NCI-H2107 treated with DMSO at 0.1 percent for 48 hours (cell line): ENCODE results near the gene BCL2L15.
A peak's percentile ranks its signal among the peaks of the same experiment; 100 is the strongest.
"Not testable (repeated sequence)": the region's sequence is repeated elsewhere in the genome, so short reads cannot be mapped to it uniquely, and the experiment has no call there.

Experiments
- DNase-seq: peaks from one replicate; lab custom pipeline; 2025; ENCODE audit not compliant: unreplicated experiment; lab: John Stamatoyannopoulos, UW

BCL2L15 gene

GRCh38 chr1:113872219-113872935 lies 15.0 kb downstream of the BCL2L15 start:
- DNase-seq, result no peak

- peak; percentile 69 for DNase-seq
These were observed 15.7 kb downstream of the BCL2L15 start, which contains the start of gene PTPN22 for GRCh38 chr1:113871597-113872113. PTPN22 (minus strand) TSS chr1:113871712.

GRCh38 chr1:113870778-113871177 lies 16.6 kb downstream of the BCL2L15 start:
- no peak for DNase-seq

DNA sequence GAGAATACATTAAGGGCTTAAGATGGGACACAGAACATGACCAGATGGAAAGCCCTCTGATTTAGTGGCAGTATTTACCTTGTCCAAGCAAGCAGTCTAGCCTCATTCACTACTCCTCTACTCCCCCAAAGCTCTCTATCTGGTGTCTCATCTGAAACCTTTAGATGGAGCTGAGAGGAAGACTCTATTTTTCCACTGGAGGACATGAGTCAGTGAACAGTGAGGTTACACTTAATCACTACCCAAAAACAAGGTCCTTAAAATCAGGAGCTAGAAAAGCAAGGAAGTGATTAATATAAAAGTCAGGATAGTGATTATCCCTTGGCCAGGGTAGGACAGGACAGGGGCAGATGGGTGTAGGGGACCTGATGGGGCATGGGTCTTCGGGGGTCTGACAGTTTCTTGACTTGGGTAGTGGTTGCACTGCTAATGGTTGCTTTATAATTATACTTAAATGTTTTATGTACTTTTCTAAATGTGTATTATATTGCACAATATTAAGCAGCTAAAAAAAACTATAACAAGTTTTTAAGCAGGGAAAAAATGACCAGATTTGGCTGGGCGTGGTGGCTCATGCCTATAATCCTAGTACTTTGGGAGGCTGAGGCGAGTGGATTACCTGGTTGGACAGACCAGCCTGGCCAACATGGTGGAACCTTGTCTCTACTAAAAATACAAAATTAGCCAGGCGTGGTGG lies 18.8 kb downstream of the BCL2L15 start:
- DNase-seq, result no peak

GRCh38 chr1:113861641-113862040 lies 25.7 kb downstream of the BCL2L15 start:
- DNase-seq, result no peak

GRCh38 chr1:113860891-113861290 lies 26.5 kb downstream of the BCL2L15 start:
- DNase-seq, result no peak

DNA sequence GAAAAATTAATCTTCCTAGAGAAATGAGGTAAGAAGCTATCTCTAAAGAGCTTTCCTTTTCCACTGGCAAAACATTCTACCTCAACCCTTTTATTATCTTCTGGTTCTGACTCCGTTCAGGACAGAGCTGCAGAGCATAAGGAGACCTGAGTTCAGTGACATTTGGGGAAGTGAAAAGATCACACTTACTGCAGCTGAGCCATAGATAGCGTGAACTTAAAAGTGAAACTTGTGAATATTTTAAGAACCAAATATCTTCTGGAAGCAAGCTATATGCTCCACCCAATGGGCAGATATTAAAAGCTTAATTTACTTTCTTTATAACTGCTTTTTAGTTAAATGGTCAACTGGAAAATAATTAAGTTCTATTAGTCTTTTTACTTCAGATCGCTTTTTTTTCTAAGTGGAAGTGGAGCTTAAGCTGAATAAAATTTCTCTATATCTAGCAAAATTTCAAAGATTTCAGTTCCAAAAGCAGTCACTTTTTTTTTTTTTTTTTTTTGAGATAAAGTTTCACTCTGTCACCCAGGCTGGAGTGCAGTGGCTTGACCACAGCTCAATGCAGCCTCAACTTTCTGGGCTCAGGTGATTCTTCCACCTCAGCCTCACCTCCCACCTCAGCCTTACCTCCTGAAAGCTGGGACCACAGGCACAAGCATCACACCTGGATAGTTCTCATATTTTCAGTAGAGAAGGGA lies 27.8 kb downstream of the BCL2L15 start:
- no peak for DNase-seq

- no peak for DNase-seq
These were observed 28.4 kb downstream of the BCL2L15 start for GRCh38 chr1:113858982-113859381.

- DNase-seq, result no peak
These were observed 29.0 kb downstream of the BCL2L15 start for GRCh38 chr1:113858418-113858817.

DNA sequence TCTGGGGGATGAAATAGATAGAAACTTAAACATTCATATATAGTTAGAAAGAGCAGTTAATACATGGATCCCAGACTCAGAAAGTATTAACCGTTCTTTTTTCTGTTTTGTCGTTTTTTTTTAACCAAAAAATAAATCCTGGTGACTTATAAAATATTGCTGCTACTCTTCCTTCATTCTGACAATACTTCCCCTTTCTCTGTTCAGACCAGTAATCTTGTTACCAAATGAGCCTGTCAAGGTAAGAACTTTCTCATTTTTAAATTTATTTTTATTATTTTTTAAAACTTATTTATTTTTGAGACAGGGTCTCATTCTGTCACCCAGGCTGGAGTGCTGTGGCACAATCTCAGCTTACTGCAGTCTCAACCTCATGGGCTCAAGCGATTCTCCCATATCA lies 29.6 kb downstream of the BCL2L15 start:
- DNase-seq, result no peak

GRCh38 chr1:113856401-113856790 lies 31.0 kb downstream of the BCL2L15 start:
- no peak for DNase-seq

GRCh38 chr1:113855630-113856400 lies 31.6 kb downstream of the BCL2L15 start:
- no peak for DNase-seq

DNA sequence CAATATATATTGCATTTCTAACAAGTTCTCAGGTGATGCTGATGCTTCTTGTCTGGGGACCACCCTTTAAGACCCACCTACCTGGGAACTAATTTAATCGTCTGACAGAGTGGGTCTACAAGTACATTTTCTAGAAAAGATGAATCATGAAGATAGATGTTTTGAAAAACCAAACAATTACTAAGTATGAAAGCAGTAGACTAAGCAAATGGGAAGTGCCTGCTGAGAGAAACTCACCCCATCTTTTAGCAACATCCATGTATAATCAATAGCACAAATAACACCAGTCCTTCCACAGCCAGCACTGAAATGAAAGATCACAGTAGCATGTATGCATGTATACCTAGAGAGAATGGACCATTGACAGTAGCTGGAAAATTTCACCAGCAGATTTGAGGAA lies 33.1 kb downstream of the BCL2L15 start:
- DNase-seq, result no peak

DNA sequence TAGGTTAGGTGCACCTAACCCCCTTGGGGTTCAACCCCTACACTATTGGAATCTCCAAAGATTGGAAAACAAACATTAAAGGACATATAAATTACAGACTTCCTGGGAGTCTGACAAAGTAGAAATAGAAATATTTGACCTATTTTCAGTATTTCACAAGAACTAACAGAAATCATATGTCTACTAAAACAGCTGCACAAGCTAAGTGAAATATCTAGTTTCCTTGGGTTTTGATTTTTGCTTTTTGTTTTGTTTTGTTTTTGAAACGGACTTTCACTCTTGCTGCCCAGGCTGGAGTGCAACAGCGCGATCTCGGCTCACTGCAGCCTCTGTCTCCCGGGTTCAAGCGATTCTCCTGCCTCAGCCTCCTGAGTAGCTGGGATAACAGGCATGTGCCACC lies 34.7 kb downstream of the BCL2L15 start:
- not testable (repeated sequence) for DNase-seq

DNA sequence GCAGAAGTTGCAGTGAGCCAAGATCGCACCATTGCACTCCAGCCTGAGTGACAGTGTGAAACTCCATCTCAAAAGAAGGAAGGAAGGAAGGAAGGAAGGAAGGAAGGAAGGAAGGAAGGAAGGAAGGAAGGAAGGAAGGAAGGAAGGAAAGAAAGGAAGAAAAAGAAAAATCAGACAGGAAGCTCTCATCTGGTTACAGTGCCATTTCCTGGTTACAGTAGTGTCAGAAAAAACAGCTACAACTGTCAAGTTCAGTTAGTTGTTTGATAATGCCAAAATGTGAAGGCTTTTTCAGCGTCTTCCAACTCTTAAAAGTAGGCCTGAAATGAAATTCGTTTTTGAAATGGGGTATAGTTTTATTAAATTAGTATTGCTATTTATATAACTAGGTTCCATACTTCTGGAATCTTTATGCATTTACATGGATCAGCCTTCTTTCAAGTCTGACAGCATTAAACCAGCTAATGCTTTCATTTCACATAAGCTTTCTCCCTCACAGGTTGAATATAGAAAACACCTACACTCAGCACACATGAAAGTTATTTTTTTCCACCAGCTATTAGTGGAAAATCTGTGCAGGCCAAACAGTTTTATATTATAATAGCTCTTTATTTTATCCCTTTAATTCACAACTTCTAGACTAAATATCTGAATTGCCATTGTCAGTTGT lies 37.1 kb downstream of the BCL2L15 start:
- DNase-seq, result no peak

DNA sequence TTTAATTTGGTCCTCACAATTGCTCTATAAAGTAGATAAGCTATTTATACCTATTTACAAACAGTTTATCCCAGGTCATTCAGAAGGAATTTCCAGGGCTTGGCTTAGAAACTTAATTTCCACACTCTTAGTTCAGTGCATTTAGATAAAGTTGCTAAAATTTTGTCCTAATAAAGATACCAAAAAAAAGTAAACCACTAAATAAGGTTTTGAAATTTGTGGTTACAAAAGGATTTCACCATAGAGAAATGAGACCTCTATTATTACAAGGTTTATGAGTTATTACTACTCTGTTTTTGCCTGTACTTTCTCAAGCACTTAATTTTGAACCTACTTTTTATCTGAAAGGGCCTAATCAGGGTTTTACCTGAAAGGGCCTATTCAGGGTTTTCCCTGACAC lies 38.3 kb downstream of the BCL2L15 start:
- no peak for DNase-seq

GRCh38 chr1:113846391-113847035 lies 40.9 kb downstream of the BCL2L15 start:
- no peak for DNase-seq

DNA sequence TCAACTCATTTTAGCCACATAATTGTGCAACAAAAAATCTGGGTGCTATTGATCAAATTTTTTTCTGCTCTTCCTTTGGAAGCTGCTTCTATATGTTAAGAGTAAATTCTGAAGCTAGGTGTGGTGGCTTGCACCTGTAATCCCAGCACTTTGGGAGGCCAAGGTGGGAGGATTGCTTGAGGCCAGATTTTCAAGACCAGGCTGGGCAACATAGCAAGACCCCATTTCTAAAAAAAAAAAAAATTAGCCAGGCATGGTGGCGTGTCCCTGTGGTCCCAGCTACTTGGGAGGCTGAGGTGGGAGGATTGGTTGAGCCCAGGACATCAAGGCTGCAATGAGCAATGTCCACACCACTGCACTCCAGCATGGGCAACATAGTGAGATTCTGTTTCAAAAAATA lies 50.8 kb downstream of the BCL2L15 start:
- DNase-seq, result no peak

- DNase-seq, result peak; percentile 52
These were observed 51.6 kb downstream of the BCL2L15 start for GRCh38 chr1:113835686-113836290.

- no peak for DNase-seq
These were observed 52.7 kb downstream of the BCL2L15 start for GRCh38 chr1:113834716-113835115.
